ENCODE measurements around the gene PAN3.
A peak's percentile ranks its signal among the peaks of the same experiment; 100 is the strongest.

PAN3 gene

GRCh38 chr13:28324181-28324789, 185.9 kb downstream of the PAN3 start:
- no peak overlapping the region for H3K18ac ChIP-seq (ENCODE audit: low read length)
- H2BK120ac ChIP-seq (ENCODE audit: insufficient read depth, low read length, poor library complexity) = no peak overlapping the region
- no peak overlapping the region for H3K14ac ChIP-seq (ENCODE audit: low read length)
- peak in 1 of 2 donors; percentile 58 for DNase-seq
- peaks cover 5% of the 10 kb centered on the region for H3K79me1 ChIP-seq (ENCODE audit: low read length)
- H2AK5ac ChIP-seq (ENCODE audit: low read length) = no peak overlapping the region
- no peak overlapping the region for H2BK5ac ChIP-seq (ENCODE audit: low read depth, low read length, poor library complexity)
- H3K27me3 ChIP-seq (ENCODE audit: insufficient read depth, low read length) = no peaks in the 10 kb centered on the region
- no peak overlapping the region for H3K9ac ChIP-seq (ENCODE audit: low read length)
- peaks cover 8 to 10% of the 10 kb centered on the region in 2 experiments for H3K4me1 ChIP-seq (ENCODE audit: control insufficient read depth in 1 of 2, insufficient read depth in 2 of 2, low read length in 2 of 2)
- H3K23ac ChIP-seq (ENCODE audit: low read length) = no peak overlapping the region
- H3K36me3 ChIP-seq (ENCODE audit: control insufficient read depth in 1 of 2, insufficient read depth in 2 of 2, low read length in 2 of 2) = no peaks in the 10 kb centered on the region
- H3K27ac ChIP-seq (ENCODE audit: low read depth, low read length) = no peak overlapping the region
- H3K4me3 ChIP-seq (ENCODE audit: low read depth, low read length) = no peak overlapping the region
- H2BK12ac ChIP-seq (ENCODE audit: low read length) = peak overlapping the region; percentile 51
- no peak overlapping the region for H2AFZ ChIP-seq (ENCODE audit: insufficient read depth, low read length, poor library complexity)
- H4K12ac ChIP-seq (ENCODE audit: low read depth, low read length) = no peak overlapping the region
- no peaks in the 10 kb centered on the region for H3K79me2 ChIP-seq (ENCODE audit: control insufficient read depth, insufficient read depth, low read length, poor library complexity)
- no peak overlapping the region for H3K4ac ChIP-seq (ENCODE audit: low read depth, low read length)
- no CpG with 5 or more reads among the region's 4 CpGs for WGBS (ENCODE audit: extremely low coverage, insufficient coverage, insufficient read length)
- no peak overlapping the region for H4K91ac ChIP-seq (ENCODE audit: low read depth, low read length)
- H4K8ac ChIP-seq (ENCODE audit: low read depth, low read length) = no peak overlapping the region
- no peak overlapping the region for H3K4me2 ChIP-seq (ENCODE audit: low read length)
- peaks cover 8% of the 10 kb centered on the region for H3K9me3 ChIP-seq (ENCODE audit: insufficient read depth, low read depth, low read length)

- Histone ChIP-seq H3K4me3 (ENCODE audit: low read depth, low read length) (no peak overlapping the region), H2BK12ac (ENCODE audit: low read length) (peak overlapping the region; percentile 53), H2BK5ac (ENCODE audit: low read depth, low read length, poor library complexity) (no peak overlapping the region), H4K12ac (ENCODE audit: low read depth, low read length) (no peak overlapping the region), H4K8ac (ENCODE audit: low read depth, low read length) (no peak overlapping the region), H3K27ac (ENCODE audit: low read depth, low read length) (no peak overlapping the region), H3K23ac (ENCODE audit: low read length) (no peak overlapping the region), H4K91ac (ENCODE audit: low read depth, low read length) (no peak overlapping the region), H3K9me3 (ENCODE audit: insufficient read depth, low read depth, low read length) (peaks cover 8% of the 10 kb centered on the region), H2AK5ac (ENCODE audit: low read length) (no peak overlapping the region), H3K9ac (ENCODE audit: low read length) (no peak overlapping the region), H3K4me1 (ENCODE audit: control insufficient read depth in 1 of 2, insufficient read depth in 2 of 2, low read length in 2 of 2) (peaks cover 15 to 17% of the 10 kb centered on the region in 2 experiments), H2BK120ac (ENCODE audit: insufficient read depth, low read length, poor library complexity) (no peak overlapping the region), H3K79me1 (ENCODE audit: low read length) (peaks cover 8% of the 10 kb centered on the region), H3K18ac (ENCODE audit: low read length) (no peak overlapping the region), H2AFZ (ENCODE audit: insufficient read depth, low read length, poor library complexity) (no peak overlapping the region), H3K27me3 (ENCODE audit: insufficient read depth, low read length) (no peaks in the 10 kb centered on the region), H3K36me3 (ENCODE audit: control insufficient read depth in 1 of 2, insufficient read depth in 2 of 2, low read length in 2 of 2) (no peaks in the 10 kb centered on the region), H3K14ac (ENCODE audit: low read length) (no peak overlapping the region), H3K79me2 (ENCODE audit: control insufficient read depth, insufficient read depth, low read length, poor library complexity) (no peaks in the 10 kb centered on the region), H3K4ac (ENCODE audit: low read depth, low read length) (no peak overlapping the region), H3K4me2 (ENCODE audit: low read length) (no peak overlapping the region)
- no peak for DNase-seq
- WGBS (ENCODE audit: extremely low coverage, insufficient coverage, insufficient read length) = no CpG with 5 or more reads among the region's 2 CpGs
These were observed 186.7 kb downstream of the PAN3 start for GRCh38 chr13:28325022-28325421.

GRCh38 chr13:28326056-28326455, 187.7 kb downstream of the PAN3 start:
- peaks cover 8% of the 10 kb centered on the region for H3K9me3 ChIP-seq (ENCODE audit: insufficient read depth, low read depth, low read length)
- no peak overlapping the region for H3K14ac ChIP-seq (ENCODE audit: low read length)
- H3K18ac ChIP-seq (ENCODE audit: low read length) = no peak overlapping the region
- no peak overlapping the region for H3K4ac ChIP-seq (ENCODE audit: low read depth, low read length)
- no peak overlapping the region for H4K91ac ChIP-seq (ENCODE audit: low read depth, low read length)
- no CpG with 5 or more reads among the region's 2 CpGs for WGBS (ENCODE audit: extremely low coverage, insufficient coverage, insufficient read length)
- H3K4me1 ChIP-seq (ENCODE audit: control insufficient read depth in 1 of 2, insufficient read depth in 2 of 2, low read length in 2 of 2) = peaks cover 15 to 17% of the 10 kb centered on the region in 2 experiments
- no peak overlapping the region for H3K9ac ChIP-seq (ENCODE audit: low read length)
- H2BK120ac ChIP-seq (ENCODE audit: insufficient read depth, low read length, poor library complexity) = no peak overlapping the region
- H3K36me3 ChIP-seq (ENCODE audit: control insufficient read depth in 1 of 2, insufficient read depth in 2 of 2, low read length in 2 of 2) = no peaks in the 10 kb centered on the region
- no peak overlapping the region for H2BK12ac ChIP-seq (ENCODE audit: low read length)
- H3K27me3 ChIP-seq (ENCODE audit: insufficient read depth, low read length) = no peaks in the 10 kb centered on the region
- no peak overlapping the region for H3K4me3 ChIP-seq (ENCODE audit: low read depth, low read length)
- H3K79me1 ChIP-seq (ENCODE audit: low read length) = peaks cover 8% of the 10 kb centered on the region
- H4K8ac ChIP-seq (ENCODE audit: low read depth, low read length) = no peak overlapping the region
- H3K23ac ChIP-seq (ENCODE audit: low read length) = no peak overlapping the region
- no peak overlapping the region for H3K27ac ChIP-seq (ENCODE audit: low read depth, low read length)
- no peak overlapping the region for H2BK5ac ChIP-seq (ENCODE audit: low read depth, low read length, poor library complexity)
- H3K4me2 ChIP-seq (ENCODE audit: low read length) = no peak overlapping the region
- no peak overlapping the region for H4K12ac ChIP-seq (ENCODE audit: low read depth, low read length)
- no peak overlapping the region for H2AFZ ChIP-seq (ENCODE audit: insufficient read depth, low read length, poor library complexity)
- no peaks in the 10 kb centered on the region for H3K79me2 ChIP-seq (ENCODE audit: control insufficient read depth, insufficient read depth, low read length, poor library complexity)
- H2AK5ac ChIP-seq (ENCODE audit: low read length) = no peak overlapping the region
- DNase-seq = no peak

GRCh38 chr13:28327373-28328270, 189.3 kb downstream of the PAN3 start:
- Histone ChIP-seq H3K4me1 (ENCODE audit: control insufficient read depth in 1 of 2, insufficient read depth in 2 of 2, low read length in 2 of 2) (peaks cover 15 to 17% of the 10 kb centered on the region in 2 experiments), H3K14ac (ENCODE audit: low read length) (no peak overlapping the region), H4K12ac (ENCODE audit: low read depth, low read length) (no peak overlapping the region), H3K9me3 (ENCODE audit: insufficient read depth, low read depth, low read length) (peaks cover 8% of the 10 kb centered on the region), H2BK5ac (ENCODE audit: low read depth, low read length, poor library complexity) (peak overlapping the region; percentile 55), H4K91ac (ENCODE audit: low read depth, low read length) (peak overlapping the region; percentile 87), H2BK120ac (ENCODE audit: insufficient read depth, low read length, poor library complexity) (peak overlapping the region; percentile 61), H3K4me2 (ENCODE audit: low read length) (no peak overlapping the region), H3K23ac (ENCODE audit: low read length) (no peak overlapping the region), H3K4me3 (ENCODE audit: low read depth, low read length) (no peak overlapping the region), H3K9ac (ENCODE audit: low read length) (no peak overlapping the region), H2BK12ac (ENCODE audit: low read length) (peak overlapping the region; percentile 51), H3K79me1 (ENCODE audit: low read length) (peaks cover 8% of the 10 kb centered on the region), H2AK5ac (ENCODE audit: low read length) (no peak overlapping the region), H3K36me3 (ENCODE audit: control insufficient read depth in 1 of 2, insufficient read depth in 2 of 2, low read length in 2 of 2) (no peaks in the 10 kb centered on the region), H3K27me3 (ENCODE audit: insufficient read depth, low read length) (no peaks in the 10 kb centered on the region), H3K18ac (ENCODE audit: low read length) (no peak overlapping the region), H4K8ac (ENCODE audit: low read depth, low read length) (peak overlapping the region; percentile 61), H3K4ac (ENCODE audit: low read depth, low read length) (no peak overlapping the region), H3K27ac (ENCODE audit: low read depth, low read length) (peak overlapping the region; percentile 73), H2AFZ (ENCODE audit: insufficient read depth, low read length, poor library complexity) (peak overlapping the region; percentile 23), H3K79me2 (ENCODE audit: control insufficient read depth, insufficient read depth, low read length, poor library complexity) (no peaks in the 10 kb centered on the region)
- WGBS (ENCODE audit: extremely low coverage, insufficient coverage, insufficient read length) = no CpG with 5 or more reads among the region's 14 CpGs
- peak in 1 of 2 donors; percentile 29 for DNase-seq

Measured in trophoblast cell (in vitro differentiated cells and primary cell).